ENCODE results near the gene OGFR.
"Not testable (repeated sequence)": the region's sequence is repeated elsewhere in the genome, so short reads cannot be mapped to it uniquely, and the experiment has no call there.

Gene OGFR

DNA sequence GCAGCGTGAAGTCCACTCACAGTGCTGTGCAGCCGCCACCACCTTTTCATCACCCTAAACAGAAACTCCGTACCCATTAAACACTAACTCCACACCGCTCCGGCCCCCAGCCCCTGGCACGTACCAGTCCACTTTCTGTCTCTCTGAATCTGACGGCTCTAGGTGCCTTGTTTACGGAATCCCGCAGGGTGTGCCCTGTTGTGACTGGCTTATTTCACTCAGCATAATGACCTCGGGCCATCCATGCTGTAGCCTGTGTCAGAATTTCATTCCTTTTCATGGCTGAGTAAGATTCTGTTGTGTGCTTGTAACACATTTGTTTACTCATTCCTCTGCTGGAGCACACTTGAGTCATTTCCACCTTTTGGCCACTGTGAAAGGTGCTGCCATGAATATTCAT is 39.0 kb downstream of the OGFR start:
- DNase-seq = no peak

DNA sequence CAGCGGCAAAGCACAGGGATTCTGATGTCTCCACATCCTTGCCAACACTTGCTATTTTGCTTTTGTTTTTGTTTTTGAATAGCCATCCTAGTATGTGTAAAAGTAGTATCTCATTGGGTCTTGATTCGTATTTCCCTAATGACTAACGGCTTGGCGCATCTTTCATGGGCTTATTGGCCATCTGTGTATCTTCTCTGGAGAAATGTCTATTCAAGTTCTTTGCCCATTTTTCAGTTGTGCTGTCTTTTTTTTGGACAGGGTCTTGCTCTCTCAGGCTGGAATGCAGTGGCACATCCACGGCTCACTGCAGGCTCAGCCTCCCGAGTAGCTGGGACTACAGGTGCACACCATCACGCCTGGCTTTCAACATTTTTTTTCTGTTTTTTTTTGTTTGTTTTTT is 39.5 kb downstream of the OGFR start:
- no peak for DNase-seq

- no peak for DNase-seq
Observed at GRCh38 chr20:62845416-62846160, 41.0 kb downstream of the OGFR start.

GRCh38 chr20:62846166-62846890 is 41.7 kb downstream of the OGFR start:
- no peak for DNase-seq

DNA sequence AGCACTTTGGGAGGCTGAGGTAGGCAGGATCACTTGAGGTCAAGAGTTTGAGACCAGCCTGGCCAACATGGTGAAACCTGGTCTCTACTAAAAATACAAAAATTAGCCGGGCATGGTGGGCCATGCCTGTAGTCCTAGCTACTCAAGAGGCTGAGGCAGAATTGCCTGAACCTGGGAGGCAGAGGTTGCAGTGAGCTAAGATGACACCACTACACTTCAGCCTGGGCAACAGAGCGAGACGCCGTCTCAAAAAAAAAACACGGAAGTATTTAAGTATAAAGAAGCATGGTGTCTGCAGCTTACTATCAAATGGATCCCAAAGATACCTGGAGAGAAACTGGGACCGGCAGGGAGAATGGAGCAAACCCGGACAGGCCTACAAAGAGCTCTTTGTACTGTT is 44.3 kb downstream of the OGFR start:
- not testable (repeated sequence) for DNase-seq

GRCh38 chr20:62849431-62849830 is 44.8 kb downstream of the OGFR start:
- DNase-seq = no peak

- no peak for DNase-seq
Observed at GRCh38 chr20:62850333-62850974, 45.8 kb downstream of the OGFR start.

DNA sequence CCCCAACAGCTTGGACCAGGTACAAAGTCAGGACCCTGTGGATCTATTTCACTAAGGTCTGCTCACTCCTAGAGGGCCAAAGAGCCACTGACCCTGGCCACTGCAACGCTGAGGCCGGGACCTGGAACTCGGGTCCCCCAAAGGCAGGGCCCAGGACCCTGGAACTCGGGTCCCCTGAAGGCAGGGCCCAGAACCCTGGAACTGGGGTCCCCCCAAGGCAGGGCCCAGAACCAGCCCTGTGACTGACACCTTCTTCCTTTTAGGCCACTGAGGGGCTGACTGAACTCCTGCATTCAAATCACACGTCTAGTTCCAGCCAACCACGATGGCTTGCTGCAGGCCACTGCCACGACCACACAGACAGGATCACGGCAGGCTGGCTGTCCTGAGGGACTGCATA is 47.6 kb downstream of the OGFR start:
- no peak for DNase-seq

GRCh38 chr20:62852841-62853240 is 48.2 kb downstream of the OGFR start:
- DNase-seq = no peak

DNA sequence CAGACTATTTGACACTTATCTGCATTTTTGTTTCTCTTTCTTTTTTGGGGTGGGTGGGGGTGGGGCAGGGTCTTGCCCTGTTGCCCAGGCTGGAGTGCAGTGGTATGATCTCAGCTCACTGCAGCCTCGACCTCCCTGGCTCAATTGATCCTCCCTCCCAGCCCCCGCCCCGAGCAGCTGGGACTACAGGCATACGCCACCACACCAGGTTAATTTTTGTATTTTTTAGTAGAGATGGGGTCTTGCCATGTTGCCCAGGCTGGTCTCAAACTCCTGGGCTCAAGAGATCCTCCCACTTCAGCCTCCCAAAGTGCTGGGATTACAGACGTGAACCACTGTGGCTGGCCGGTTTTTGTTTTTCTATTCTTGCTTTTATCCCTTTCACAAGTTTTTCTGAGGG is 48.7 kb downstream of the OGFR start:
- DNase-seq = not testable (repeated sequence)

DNA sequence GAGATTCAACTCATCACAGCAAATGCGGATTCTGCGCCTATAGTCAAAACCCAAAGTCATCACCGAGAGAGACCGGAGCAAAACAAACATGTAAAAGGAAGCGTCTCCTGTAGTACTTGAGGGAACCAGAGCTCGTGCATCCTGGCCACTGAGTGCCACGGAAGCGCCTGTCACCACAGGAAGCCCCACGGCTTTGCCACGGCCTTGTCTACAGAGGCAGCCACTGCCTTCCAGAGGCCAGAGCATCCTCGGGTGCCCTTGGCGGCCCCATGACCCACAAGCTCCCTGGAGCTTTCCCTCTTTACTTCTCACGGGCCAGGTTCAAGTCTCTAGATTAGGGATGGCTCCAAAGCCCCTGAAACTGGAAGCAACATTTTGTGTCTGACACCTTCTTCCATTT is 49.5 kb downstream of the OGFR start:
- no peak for DNase-seq

DNA sequence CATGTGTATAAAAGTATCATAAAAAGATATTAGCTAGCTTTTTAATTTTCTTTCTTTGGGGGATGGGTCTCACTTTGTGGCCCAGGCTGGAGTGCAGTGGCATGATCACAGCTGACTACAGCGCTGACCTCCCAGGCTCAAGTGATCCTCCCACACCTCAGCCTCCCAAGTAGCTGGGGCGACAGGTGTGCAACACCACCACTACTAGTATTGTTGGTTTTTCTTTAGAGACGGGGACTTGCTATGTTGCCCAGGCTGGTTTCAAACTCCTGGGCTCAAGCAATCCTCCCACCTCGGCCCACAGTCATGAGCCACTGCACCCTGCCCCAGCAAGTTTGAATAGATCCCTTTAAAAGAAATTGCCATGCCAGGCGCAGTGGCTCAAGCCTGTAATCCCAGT is 50.5 kb downstream of the OGFR start:
- DNase-seq = no peak

GRCh38 chr20:62856931-62857619 is 52.4 kb downstream of the OGFR start:
- DNase-seq = no peak

DNA sequence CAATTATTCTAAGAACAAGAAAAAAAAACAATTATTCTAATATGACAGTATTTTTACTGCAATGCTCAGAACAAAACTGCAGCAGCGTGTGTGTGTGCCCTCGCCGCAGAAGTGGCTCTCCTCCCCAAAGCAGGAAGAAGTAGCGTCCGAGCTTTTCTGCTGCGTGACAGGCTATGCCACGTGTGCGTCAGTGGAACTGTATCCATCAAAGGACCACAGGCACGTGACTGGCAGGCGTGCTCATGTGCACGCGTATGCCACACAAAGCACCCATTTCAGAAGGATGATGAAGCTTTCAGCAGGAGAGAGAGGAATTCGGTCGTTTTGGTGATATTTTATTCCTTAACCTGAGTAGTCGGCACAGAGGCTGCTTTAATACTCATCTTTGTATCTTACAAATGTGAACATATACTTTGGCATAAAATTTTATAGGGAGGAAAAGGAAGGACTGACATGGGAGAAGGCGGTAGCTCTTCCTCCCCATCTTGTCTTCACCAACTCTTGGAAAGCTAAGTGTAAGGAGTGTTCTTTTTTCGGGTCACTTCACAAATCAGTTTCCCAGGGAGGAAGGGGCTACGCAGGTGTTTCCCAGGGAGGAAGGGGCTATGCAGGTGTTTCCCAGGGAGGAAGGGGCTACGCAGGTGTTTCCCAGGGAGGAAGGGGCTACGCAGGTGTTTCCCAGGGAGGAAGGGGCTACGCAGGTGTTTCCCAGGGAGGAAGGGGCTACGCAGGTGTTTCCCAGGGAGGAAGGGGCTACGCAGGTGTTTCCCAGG is 53.6 kb downstream of the OGFR start:
- no peak for DNase-seq

DNA sequence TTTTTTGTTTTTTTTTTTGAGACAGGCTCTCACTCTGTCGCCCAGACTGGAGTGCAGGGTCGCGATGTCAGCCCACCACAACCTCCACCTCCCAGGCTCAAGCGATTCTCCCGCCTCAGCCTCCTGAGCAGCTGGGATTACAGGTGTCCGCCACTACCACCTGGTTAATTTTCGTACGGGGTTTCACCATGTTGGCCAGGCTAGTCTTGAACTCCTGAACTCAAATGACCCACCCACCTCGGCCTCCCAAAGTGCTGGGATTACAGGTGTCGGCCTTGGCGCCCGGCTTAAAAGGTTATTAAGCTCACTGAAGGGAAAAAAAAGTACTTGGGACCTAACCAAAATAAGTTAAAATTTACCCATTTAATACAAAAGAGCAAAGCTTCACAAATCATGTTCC is 55.1 kb downstream of the OGFR start:
- no peak for DNase-seq

- no peak for DNase-seq
Observed at GRCh38 chr20:62860391-62860923, 55.8 kb downstream of the OGFR start.

- DNase-seq = peak; percentile 44
Observed at GRCh38 chr20:62860924-62861691, 56.5 kb downstream of the OGFR start.

DNA sequence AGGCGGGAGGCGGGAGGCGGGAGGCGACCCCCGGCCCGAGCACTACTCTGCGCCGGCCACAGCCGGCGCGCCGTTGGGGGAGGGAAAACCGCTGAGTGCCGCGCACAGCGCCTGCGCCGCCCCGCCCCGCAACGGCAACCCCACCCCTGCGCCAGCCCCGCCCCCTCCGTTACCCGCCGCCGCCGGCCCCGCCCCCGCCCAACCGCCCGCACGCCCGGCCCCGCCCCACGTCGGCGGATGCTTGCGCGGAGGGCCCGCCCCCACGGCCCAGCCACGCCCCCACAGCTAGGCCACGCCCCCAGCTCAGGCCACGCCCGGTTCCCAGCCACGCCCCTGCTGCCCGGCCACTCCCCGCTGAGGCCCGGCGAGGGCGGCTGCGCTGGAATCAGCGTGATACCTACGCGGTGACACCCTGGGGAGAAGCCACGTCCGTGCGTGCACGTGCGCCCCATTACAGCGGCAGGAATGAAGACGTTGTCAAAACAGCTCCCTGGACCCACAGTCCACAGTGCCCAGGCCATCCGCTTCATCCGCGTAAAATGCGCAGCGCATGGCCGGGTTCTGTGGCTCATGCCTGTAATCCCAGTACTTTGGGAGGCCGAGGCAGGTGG is 57.2 kb downstream of the OGFR start, which contains the start of gene TCFL5:
Gene TCFL5, minus strand, starts transcription at position 97 of the 611 bp plus-strand sequence. CDS start 152 bp downstream, outside the sequence.
- peak; percentile 92 for DNase-seq
